NCI-H187 treated with DMSO at 0.1 percent for 48 hours (cell line): ENCODE measurements around the gene RAD1.
"Not testable (repeated sequence)": the region's sequence is repeated elsewhere in the genome, so short reads cannot be mapped to it uniquely, and the experiment has no call there.

Source experiments
- DNase-seq: peaks from one replicate; lab custom pipeline; 2025; lab: John Stamatoyannopoulos, UW

The RAD1 gene

GRCh38 chr5:34915139-34915855 is at the start of gene RAD1, which contains the start of gene BRIX1:
Gene RAD1 (minus strand): TSS chr5:34915504. CDS start chr5:34914892, 612 bp downstream.
Gene BRIX1 (plus strand): TSS chr5:34915711. CDS start chr5:34915739, 28 bp downstream.
- peak; percentile 94 for DNase-seq

- no peak for DNase-seq
These were observed 44.0 kb upstream of the RAD1 start for GRCh38 chr5:34959323-34959722.

DNA sequence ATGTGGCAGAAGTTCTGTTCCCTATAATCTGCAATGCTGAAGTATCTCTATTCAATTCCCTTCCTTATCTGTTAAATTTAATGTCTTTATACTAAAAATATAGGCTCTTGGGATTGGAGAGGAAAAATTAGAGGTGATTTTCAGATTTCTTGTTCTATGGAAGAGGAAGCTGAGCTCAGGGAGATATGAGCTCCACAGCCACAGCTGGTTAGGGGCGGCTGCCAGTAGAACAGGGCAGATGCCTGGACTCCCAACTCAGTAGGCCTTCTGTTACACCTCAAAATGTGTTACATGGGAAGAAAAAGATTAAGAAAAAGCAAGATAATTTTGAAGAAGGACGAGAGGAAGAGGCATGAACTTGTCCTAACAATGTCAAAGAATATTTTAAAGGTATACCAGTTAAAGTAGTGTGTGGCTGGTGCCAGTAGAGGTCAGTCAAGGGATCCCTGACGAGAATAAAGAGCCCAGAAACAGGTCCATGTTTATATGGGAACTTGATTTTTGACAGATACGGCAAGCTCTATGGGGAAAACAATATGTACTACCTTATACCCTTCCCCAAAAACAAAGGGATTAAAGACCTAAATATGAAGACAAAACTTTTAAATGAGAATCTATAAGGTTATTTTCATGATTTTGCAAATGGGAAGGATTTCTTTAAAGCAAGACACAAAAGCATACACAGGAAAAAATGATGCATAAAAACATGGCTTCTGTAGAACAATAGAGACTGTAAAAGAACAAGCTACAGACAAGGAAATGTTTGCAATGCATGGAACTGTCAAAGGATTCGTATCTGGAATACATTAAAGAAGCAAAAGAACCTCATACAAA is 42.8 kb upstream of the RAD1 start:
- DNase-seq: no peak

DNA sequence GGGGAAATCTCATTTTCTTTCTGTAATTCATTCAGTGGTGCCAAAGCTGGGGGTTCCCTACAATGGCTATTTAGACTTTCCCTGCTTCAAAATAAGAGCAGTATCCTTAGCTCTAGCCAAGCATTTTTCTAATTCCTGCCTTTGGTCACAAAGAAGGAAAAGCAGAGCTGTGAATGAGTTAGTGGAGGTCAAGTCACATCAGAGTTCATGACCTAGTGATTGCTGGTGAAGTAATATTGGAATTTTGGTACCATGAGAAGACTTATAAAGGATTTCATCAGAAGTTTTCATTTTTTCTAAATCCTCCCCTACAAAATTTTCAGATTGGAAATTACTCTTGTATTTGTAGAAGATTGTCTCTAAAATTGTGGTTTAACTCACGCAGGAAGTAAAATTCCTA is 42.0 kb upstream of the RAD1 start:
- no peak for DNase-seq

DNA sequence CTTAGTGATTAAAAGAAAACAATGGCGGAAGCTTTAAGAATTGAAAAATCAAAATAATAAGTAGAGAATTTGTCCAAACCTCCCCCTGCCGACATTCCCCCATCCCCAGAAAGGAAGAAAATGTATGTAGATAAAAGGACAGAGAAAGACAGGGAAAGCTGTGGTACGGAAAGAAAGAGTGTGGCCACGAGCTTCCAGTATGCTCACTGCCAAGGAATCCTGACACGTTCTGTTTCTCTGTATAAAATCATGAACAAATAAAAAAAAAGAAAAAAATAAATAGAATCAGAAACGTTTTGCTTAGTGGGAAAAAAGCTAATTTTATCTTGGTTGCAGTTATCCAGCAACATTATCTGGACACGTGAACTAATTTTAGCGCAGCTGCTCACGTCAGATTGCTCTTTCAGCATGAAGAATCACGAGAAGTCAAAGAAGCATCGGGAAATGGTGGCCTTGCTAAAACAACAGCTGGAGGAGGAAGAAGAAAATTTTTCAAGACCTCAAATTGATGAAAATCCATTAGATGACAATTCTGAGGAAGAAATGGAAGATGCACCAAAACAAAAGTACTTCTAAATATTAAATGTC is 29.2 kb upstream of the RAD1 start:
- DNase-seq: no peak

DNA sequence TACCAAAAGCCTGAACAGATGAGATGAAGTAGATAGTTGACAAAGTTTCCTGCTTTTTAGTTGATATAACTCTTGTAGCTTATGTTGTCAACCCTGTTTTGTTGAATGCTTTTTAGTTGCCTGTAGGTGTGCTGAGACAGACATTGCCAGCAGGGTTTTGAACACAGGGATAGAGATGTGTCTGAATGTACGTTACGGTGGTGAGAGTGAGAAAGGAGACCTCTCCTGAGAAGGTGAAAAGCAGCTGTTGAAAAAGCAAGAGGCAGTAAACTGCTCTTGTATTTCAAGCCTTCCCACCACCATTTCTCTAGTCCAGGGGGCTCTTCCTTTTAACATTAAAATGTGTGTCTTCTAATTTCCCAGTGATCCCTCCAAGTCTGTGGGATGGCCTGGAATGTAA is 28.7 kb upstream of the RAD1 start:
- no peak for DNase-seq

- DNase-seq: no peak
These were observed 26.6 kb upstream of the RAD1 start for GRCh38 chr5:34941936-34942335.

GRCh38 chr5:34932947-34933346 is 17.6 kb upstream of the RAD1 start:
- DNase-seq: no peak

GRCh38 chr5:34930870-34931269 is 15.6 kb upstream of the RAD1 start:
- DNase-seq: no peak

- no peak for DNase-seq
These were observed 15.1 kb upstream of the RAD1 start for GRCh38 chr5:34930462-34930844.

- no peak for DNase-seq
These were observed 14.6 kb upstream of the RAD1 start for GRCh38 chr5:34929720-34930461.

GRCh38 chr5:34929134-34929719 is 13.9 kb upstream of the RAD1 start, which contains the start of gene DNAJC21:
Gene DNAJC21 (plus strand): TSS chr5:34929559. CDS start chr5:34929820, 261 bp downstream.
- peak; percentile 87 for DNase-seq

DNA sequence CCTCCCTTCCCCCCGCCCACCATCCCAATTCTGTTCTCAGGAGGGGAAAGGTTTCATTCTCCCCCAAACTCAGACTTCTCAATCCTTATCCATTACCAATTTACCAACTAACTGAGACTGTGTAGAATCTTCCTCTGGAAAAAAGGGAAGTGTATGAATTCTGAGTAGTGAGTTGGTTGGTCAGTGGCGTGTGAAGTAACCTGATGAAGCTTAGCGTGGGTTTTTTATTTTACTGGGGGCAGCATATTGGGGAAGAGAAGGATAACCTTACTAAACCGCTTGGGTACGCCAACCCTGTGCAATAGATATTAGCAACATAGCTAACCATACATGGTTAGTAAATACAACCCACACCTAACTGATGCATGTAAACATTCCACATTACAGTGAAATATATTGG is 13.0 kb upstream of the RAD1 start:
- DNase-seq: no peak

DNA sequence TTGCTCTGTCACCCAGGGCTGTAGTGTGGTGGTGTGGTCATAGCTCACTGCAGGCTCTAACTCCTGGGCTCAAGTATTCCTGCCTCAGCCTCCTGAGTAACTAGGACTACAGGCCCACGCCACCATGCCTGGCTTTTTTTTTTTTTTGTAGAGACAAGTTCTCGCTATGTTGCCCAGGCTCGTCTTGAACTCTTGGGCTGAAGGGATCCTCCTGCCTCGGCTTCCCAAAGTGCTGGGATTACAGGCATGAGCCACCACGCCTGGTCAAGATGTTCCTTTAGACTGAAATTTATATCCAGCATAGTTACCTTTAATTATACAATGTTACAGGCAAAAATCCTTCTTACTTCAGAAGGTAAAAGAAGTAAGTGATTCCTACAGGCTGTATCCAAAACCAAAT is 12.5 kb upstream of the RAD1 start:
- no peak for DNase-seq

DNA sequence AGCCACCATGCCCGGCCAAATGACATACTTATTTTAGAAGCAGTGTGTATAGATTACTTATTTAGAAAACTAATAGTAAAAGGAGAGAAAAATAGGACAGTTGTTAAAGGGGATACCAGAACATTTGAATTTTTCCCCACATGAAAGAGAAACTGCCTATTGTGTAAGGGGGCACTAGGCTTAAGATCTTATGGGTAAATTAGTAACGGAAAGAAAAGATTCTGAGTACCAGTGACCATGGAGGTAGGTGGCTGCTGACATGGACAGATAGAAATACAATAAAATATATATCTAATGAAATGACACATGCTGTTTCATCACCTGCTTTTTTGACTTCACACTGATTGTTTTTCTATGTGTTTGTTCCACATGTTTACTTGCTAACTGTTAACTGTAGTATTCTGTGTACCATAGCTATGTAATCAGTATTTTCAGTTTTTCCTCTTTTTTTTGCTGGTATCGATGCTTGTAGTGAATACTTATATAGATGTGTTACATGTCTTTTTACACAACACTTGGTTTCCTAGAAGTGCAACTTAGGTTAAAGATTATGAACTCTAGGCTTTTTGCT is 11.1 kb upstream of the RAD1 start:
- DNase-seq: no peak

DNA sequence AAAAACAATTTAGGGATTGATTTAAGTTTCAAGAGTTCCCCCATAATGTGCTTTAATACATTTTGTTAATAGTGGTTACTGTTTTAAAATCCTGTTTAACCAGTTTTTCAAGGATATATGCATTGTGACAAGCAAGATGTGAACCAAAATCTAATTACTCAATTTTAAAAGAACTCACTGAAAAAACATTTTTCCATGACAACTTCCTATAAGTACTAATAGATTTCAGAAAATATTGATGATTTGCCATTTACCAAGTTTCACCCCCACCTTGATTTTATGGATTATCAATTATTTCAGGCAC is 9.1 kb upstream of the RAD1 start:
- DNase-seq: no peak

DNA sequence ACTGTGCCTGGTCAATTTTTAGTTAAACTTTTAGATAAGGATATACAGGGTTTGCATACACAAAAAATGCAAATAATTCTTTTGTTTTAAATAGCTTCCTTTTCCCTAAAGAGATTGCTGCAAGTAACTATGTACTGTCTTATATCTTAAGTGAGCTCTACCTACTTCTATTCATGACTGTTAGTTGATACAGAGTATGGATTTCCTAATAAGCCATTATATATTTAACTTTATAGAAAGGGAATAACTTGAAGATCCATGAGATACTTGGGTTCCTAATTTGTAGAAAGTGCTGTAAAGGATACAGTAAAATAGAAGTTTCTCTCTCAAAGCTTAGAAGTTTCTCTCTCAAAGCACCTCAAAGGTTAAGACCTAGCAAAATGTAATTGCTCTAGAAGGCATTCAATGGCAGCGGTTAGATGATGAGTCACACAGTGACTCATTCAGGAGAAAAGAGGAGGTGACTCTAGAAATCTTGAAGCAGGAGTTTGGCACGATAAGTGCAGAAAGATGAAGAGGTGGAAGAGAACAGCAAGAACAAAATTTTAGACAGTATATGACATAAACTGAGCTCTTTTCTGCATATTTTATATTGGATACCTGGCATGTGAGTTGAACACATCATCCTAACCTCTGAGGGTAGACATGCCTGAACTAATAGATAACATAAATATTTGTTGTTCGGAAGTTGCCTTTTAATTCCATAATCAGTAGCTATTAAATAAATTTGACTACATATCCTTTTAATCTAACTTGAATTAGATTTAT is 8.6 kb upstream of the RAD1 start:
- DNase-seq: no peak

DNA sequence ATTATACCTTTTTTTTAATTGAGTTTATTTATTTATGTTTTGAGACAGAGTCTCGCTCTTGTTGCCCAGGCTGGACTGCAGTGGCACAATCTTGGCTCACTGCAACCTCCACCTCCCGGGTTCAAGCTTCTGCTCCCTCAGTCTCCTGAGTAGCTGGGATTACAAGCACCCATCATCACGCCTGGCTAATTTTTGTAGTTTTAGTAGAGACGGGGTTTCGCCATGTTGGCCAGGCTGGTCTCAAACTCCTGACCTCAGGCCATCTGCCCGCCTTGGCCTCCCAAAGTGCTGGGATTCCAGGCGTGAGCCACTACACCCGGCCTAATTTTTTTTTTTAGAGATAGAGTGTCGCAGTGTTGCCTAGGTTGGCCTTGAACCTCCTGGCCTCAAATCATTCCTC is 8.0 kb upstream of the RAD1 start:
- not testable (repeated sequence) for DNase-seq

DNA sequence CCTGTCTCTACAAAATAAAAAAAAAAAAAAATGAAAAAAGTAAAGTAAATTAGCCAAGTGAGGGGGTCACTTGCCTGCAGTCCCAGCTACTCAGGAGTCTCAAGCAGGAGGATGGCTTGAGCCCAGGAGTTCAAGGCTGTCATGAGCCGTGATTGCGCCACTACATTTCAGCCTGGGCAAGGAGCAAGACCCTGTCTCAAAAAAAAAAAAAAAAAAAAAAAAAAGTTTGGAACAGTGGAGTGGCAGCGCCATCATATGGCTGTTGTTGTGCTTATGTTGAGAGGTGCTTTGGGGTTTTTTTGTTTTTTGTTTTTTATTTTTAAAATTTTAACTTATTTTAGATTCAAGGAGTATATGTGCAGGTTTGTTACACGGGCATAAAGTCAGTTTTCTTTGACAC is 3.8 kb upstream of the RAD1 start:
- DNase-seq: no peak

DNA sequence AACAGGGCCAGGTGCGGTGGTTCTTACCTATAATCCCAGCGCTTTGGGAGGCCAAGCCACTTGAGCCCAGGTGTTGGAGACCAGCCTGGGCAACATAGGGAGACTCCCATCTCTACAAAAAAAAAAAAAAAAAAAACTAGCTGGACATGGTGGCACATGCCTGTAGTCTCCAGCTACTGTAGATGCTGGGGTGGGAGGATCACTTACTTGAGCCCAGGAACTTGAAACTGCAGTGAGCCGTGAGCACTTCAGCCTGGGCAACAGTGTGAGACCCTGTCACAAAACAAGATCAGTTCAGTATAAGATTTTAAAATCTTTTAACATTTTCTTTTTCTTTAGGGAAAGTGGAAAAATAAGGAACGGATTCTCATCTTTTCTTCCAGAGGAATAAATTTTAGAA is 2.7 kb upstream of the RAD1 start:
- DNase-seq: no peak

DNA sequence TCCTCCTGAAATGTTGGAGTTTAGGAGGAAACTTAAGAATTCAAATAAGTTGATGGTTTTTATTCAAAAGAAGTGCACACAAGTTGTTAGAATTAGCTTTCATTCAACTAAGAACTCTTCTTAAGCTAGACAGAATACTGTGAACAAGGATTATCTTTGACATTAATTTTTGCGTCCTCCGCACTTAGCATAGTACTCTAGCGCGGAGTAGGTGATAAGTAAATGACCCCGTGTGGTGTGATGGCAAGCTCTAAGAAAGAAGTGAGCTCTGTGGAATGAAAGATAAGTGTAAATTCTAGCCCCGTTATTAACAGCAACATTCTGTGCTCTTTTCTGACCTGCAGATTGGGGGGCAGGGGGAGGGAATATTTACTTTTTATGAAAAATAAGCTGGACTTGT is 1.2 kb upstream of the RAD1 start:
- no peak for DNase-seq
